ENCODE results near the gene SPRR3.

Gene SPRR3

DNA sequence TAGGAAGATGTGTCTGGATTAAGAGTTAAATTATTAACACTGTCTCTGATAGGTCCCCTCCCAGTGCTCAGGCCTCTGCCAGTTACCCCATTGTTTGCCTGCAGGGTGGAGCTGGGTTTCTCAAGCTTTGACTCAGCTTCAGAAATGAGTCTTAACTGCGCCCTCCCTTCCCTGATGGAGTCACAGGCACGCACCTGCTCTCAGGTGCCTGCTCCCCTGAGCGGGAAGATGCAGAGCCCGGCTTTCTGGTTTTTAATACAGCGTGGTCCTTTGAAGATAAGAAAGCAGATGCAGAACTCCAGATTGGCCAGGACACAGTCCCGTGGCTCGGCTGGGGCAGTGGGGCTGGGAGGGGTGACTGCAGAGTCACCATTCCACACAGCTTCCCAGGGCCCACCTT, 34.3 kb upstream of the SPRR3 start:
- H3K9me3 ChIP-seq (ENCODE audit: control insufficient read depth, insufficient read depth, low read length) = no peaks in the 10 kb centered on the region; the same call in 1 of the 2 replicates
- H3K9ac ChIP-seq (ENCODE audit: low read depth, low read length) = no peak overlapping the region
- H3K36me3 ChIP-seq (ENCODE audit: control insufficient read depth, insufficient read depth, low read length) = no peaks in the 10 kb centered on the region
- no peaks in the 10 kb centered on the region for H3K4me1 ChIP-seq (ENCODE audit: control insufficient read depth, insufficient read depth, low read length)
- no peak overlapping the region for H3K4me3 ChIP-seq (ENCODE audit: low read depth, low read length)
- no peak overlapping the region for H3K27ac ChIP-seq (ENCODE audit: low read depth, low read length)
- H3K27me3 ChIP-seq (ENCODE audit: control insufficient read depth, insufficient read depth, low read length) = no peaks in the 10 kb centered on the region

GRCh38 chr1:152968248-152968647, 33.3 kb upstream of the SPRR3 start:
- Histone ChIP-seq H3K9me3 (ENCODE audit: control insufficient read depth, insufficient read depth, low read length) (no peaks in the 10 kb centered on the region; the same call in 1 of the 2 replicates), H3K9ac (ENCODE audit: low read depth, low read length) (no peak overlapping the region), H3K4me3 (ENCODE audit: low read depth, low read length) (no peak overlapping the region), H3K27me3 (ENCODE audit: control insufficient read depth, insufficient read depth, low read length) (no peaks in the 10 kb centered on the region), H3K36me3 (ENCODE audit: control insufficient read depth, insufficient read depth, low read length) (no peaks in the 10 kb centered on the region), H3K4me1 (ENCODE audit: control insufficient read depth, insufficient read depth, low read length) (no peaks in the 10 kb centered on the region), H3K27ac (ENCODE audit: low read depth, low read length) (no peak overlapping the region)

DNA sequence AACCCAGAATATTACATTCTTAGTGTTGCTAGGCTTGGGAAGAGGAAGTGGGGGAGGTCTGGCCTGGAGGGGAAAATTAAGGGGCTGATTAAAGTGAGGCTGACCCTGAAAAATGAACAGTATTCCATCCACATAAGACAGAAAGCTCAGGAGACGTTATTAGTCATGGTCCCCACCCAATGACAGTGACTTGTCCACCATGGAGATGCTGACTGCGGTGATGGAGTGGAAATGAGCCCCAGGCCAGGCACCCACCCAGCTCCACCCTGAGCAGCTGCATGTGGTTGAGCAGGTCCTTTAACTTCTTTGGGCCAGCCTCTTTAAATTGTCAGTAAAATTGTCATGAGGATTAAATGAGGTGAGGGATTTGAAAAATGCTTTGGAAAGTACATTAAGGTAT, 32.5 kb upstream of the SPRR3 start:
- Histone ChIP-seq H3K9me3 (ENCODE audit: control insufficient read depth, insufficient read depth, low read length) (no peaks in the 10 kb centered on the region; the same call in 1 of the 2 replicates), H3K4me3 (ENCODE audit: low read depth, low read length) (no peak overlapping the region), H3K27ac (ENCODE audit: low read depth, low read length) (no peak overlapping the region), H3K36me3 (ENCODE audit: control insufficient read depth, insufficient read depth, low read length) (no peaks in the 10 kb centered on the region), H3K4me1 (ENCODE audit: control insufficient read depth, insufficient read depth, low read length) (no peaks in the 10 kb centered on the region), H3K9ac (ENCODE audit: low read depth, low read length) (no peak overlapping the region), H3K27me3 (ENCODE audit: control insufficient read depth, insufficient read depth, low read length) (no peaks in the 10 kb centered on the region)

- no peak within 1 kb of the TSS for H3K9ac ChIP-seq (ENCODE audit: low read depth, low read length)
- no peaks in the 10 kb centered on the region for H3K4me1 ChIP-seq (ENCODE audit: control insufficient read depth, insufficient read depth, low read length)
- H3K9me3 ChIP-seq (ENCODE audit: control insufficient read depth, insufficient read depth, low read length) = no peaks in the 10 kb centered on the region; the same call in 1 of the 2 replicates
- no peaks in the 10 kb centered on the region for H3K27me3 ChIP-seq (ENCODE audit: control insufficient read depth, insufficient read depth, low read length)
- no peaks in the 10 kb centered on the region for H3K36me3 ChIP-seq (ENCODE audit: control insufficient read depth, insufficient read depth, low read length)
- H3K4me3 ChIP-seq (ENCODE audit: low read depth, low read length) = no peak within 1 kb of the TSS
- no peak within 1 kb of the TSS for H3K27ac ChIP-seq (ENCODE audit: low read depth, low read length)
Measured at GRCh38 chr1:152970495-152970894, 31.1 kb upstream of the SPRR3 start, which contains the start of gene SPRR4. Gene SPRR4, plus strand, starts transcription at chr1:152970648. Its CDS starts 1,243 bp downstream, at chr1:152971891.

DNA sequence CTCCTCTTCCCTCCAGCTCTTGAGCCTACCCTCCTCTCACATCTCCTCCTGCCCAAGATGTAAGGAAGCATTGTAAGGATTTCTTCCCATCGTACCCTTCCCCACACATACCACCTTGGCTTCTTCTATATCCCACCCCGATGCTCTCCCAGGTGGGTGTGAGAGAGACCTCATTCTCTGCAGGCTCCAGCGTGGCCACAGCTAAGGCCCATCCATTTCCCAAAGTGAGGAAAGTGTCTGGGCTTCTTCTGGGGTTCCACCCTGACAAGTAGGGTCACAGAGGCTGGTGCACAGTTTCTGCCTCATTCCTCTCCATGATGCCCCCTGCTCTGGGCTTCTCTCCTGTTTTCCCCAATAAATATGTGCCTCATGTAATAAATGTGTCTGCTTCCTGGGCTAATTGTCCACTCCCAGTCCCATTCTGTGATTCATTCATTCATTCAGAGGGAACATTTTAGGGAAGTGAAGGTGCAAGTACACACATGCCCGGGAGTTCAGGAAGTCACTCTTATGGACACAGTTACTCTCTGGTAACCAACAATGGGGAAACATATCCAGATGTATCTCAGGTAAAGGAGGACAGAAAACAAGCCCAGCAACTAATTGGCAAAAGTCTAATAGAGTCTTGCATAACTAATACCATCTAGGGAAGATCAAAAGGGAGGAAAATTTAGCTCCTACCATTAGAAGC, 29.2 kb upstream of the SPRR3 start:
- Histone ChIP-seq H3K36me3 (ENCODE audit: control insufficient read depth, insufficient read depth, low read length) (no peaks in the 10 kb centered on the region), H3K9me3 (ENCODE audit: control insufficient read depth, insufficient read depth, low read length) (no peaks in the 10 kb centered on the region; the same call in 1 of the 2 replicates), H3K27ac (ENCODE audit: low read depth, low read length) (no peak overlapping the region), H3K4me1 (ENCODE audit: control insufficient read depth, insufficient read depth, low read length) (no peaks in the 10 kb centered on the region), H3K27me3 (ENCODE audit: control insufficient read depth, insufficient read depth, low read length) (no peaks in the 10 kb centered on the region; the same call in 1 of the 2 replicates), H3K9ac (ENCODE audit: low read depth, low read length) (no peak overlapping the region), H3K4me3 (ENCODE audit: low read depth, low read length) (no peak overlapping the region)

DNA sequence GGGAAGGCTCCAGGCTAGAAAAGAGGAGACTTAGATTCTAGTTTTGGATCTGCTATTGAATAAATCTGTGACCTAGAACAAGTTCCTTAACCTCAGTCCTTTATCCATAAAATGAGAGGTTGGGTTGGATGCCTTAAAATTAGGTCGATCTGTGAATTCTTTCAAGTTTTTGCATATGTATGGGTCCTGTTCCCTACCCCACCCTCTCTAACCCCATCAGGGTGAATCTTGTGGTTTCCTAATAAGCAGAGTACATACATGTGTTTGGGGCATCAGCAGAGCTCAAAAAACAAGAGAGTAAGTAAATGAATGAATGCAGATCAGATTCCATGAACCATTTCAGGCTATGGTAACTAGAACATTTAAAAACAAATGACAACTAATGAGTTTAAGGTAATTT, 24.9 kb upstream of the SPRR3 start:
- Histone ChIP-seq H3K9ac (ENCODE audit: low read depth, low read length) (no peak overlapping the region), H3K27ac (ENCODE audit: low read depth, low read length) (no peak overlapping the region), H3K36me3 (ENCODE audit: control insufficient read depth, insufficient read depth, low read length) (no peaks in the 10 kb centered on the region), H3K4me3 (ENCODE audit: low read depth, low read length) (no peak overlapping the region), H3K9me3 (ENCODE audit: control insufficient read depth, insufficient read depth, low read length) (no peaks in the 10 kb centered on the region; the same call in 1 of the 2 replicates), H3K27me3 (ENCODE audit: control insufficient read depth, insufficient read depth, low read length) (peaks cover 2% of the 10 kb centered on the region; the same call in 1 of the 2 replicates), H3K4me1 (ENCODE audit: control insufficient read depth, insufficient read depth, low read length) (no peaks in the 10 kb centered on the region)

- peaks cover 2% of the 10 kb centered on the region; the same call in 1 of the 2 replicates for H3K27me3 ChIP-seq (ENCODE audit: control insufficient read depth, insufficient read depth, low read length)
- H3K4me1 ChIP-seq (ENCODE audit: control insufficient read depth, insufficient read depth, low read length) = no peaks in the 10 kb centered on the region
- no peaks in the 10 kb centered on the region for H3K36me3 ChIP-seq (ENCODE audit: control insufficient read depth, insufficient read depth, low read length)
- H3K27ac ChIP-seq (ENCODE audit: low read depth, low read length) = no peak overlapping the region
- no peak overlapping the region for H3K4me3 ChIP-seq (ENCODE audit: low read depth, low read length)
- no peaks in the 10 kb centered on the region; the same call in 1 of the 2 replicates for H3K9me3 ChIP-seq (ENCODE audit: control insufficient read depth, insufficient read depth, low read length)
- H3K9ac ChIP-seq (ENCODE audit: low read depth, low read length) = no peak overlapping the region
Measured at GRCh38 chr1:152977614-152978013, 23.9 kb upstream of the SPRR3 start.

DNA sequence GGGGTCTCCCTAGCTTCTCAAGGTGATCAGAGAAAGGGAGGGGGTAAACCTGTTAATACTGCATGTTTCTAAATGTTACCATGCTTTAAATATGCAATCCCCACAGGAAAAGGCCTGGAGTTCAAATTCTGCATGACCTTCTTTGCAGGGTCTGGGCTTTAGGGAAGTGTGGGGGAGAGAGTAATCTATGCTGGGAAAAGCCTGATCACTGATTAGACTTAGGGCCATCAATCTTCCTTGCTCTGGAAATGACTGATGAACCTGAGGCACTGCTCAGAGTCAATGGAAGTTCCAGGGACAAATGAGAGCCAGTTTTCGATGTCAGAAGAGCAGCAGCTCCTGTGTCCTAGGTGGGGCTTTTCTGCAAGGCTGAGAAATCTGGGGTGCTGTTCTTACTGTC, 20.9 kb upstream of the SPRR3 start:
- no peaks in the 10 kb centered on the region for H3K4me1 ChIP-seq (ENCODE audit: control insufficient read depth, insufficient read depth, low read length)
- H3K27me3 ChIP-seq (ENCODE audit: control insufficient read depth, insufficient read depth, low read length) = peaks cover 2% of the 10 kb centered on the region; the same call in 1 of the 2 replicates
- H3K9me3 ChIP-seq (ENCODE audit: control insufficient read depth, insufficient read depth, low read length) = no peaks in the 10 kb centered on the region; the same call in 1 of the 2 replicates
- H3K36me3 ChIP-seq (ENCODE audit: control insufficient read depth, insufficient read depth, low read length) = no peaks in the 10 kb centered on the region
- no peak overlapping the region for H3K27ac ChIP-seq (ENCODE audit: low read depth, low read length)
- no peak overlapping the region for H3K4me3 ChIP-seq (ENCODE audit: low read depth, low read length)
- H3K9ac ChIP-seq (ENCODE audit: low read depth, low read length) = no peak overlapping the region

DNA sequence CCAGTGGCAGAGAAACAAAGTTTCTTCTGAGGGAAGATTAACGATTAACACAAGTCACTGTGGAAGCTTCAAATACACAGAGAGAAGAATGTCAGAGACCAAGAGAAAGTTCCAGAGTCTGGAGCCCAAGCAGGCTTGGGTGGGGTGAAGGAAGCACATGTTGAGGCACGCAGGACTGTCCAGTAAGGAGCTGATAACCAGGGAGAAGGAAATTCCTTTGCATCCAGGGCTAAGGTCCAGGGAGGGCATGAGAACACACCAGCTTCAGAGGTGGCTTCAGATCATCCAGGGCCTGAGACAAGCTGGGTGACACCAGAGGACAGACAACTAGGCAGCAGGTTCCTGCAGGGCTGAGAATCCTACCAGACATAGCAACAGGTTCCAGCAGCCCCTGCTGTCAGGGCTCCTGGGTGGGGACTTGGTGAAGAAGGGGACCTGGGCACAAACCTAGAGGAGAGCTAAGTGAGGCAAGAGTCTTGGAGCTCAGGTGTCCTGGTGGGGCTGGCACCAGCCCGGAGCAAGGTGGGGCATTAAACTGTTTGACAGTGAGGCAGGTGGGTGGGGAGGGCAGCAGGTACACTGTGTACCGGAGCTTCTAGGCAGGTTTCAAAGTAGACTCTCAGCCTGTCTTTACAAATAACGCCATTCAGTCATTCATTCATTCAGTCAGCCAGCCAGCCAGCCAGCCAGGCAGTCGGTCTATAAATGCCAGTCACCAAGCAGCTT, 20.2 kb upstream of the SPRR3 start:
- peaks cover 2% of the 10 kb centered on the region; the same call in 1 of the 2 replicates for H3K27me3 ChIP-seq (ENCODE audit: control insufficient read depth, insufficient read depth, low read length)

GRCh38 chr1:152982076-152982475, 19.5 kb upstream of the SPRR3 start:
- Histone ChIP-seq H3K9me3 (ENCODE audit: control insufficient read depth, insufficient read depth, low read length) (no peaks in the 10 kb centered on the region; the same call in 1 of the 2 replicates), H3K4me3 (ENCODE audit: low read depth, low read length) (no peak overlapping the region), H3K27me3 (ENCODE audit: control insufficient read depth, insufficient read depth, low read length) (peaks cover 2% of the 10 kb centered on the region; the same call in 1 of the 2 replicates), H3K27ac (ENCODE audit: low read depth, low read length) (no peak overlapping the region), H3K4me1 (ENCODE audit: control insufficient read depth, insufficient read depth, low read length) (no peaks in the 10 kb centered on the region), H3K9ac (ENCODE audit: low read depth, low read length) (no peak overlapping the region), H3K36me3 (ENCODE audit: control insufficient read depth, insufficient read depth, low read length) (no peaks in the 10 kb centered on the region)

More for the DNA sequence above, 20.2 kb upstream of the SPRR3 start:
- no peaks in the 10 kb centered on the region for H3K4me1 ChIP-seq (ENCODE audit: control insufficient read depth, insufficient read depth, low read length)
- H3K36me3 ChIP-seq (ENCODE audit: control insufficient read depth, insufficient read depth, low read length) = no peaks in the 10 kb centered on the region
- no peak overlapping the region for H3K4me3 ChIP-seq (ENCODE audit: low read depth, low read length)
- H3K27ac ChIP-seq (ENCODE audit: low read depth, low read length) = no peak overlapping the region
- H3K9me3 ChIP-seq (ENCODE audit: control insufficient read depth, insufficient read depth, low read length) = no peaks in the 10 kb centered on the region; the same call in 1 of the 2 replicates
- H3K9ac ChIP-seq (ENCODE audit: low read depth, low read length) = no peak overlapping the region

GRCh38 chr1:152983234-152983633, 18.3 kb upstream of the SPRR3 start:
- H3K27ac ChIP-seq (ENCODE audit: low read depth, low read length) = no peak overlapping the region
- no peaks in the 10 kb centered on the region for H3K36me3 ChIP-seq (ENCODE audit: control insufficient read depth, insufficient read depth, low read length)
- H3K27me3 ChIP-seq (ENCODE audit: control insufficient read depth, insufficient read depth, low read length) = no peaks in the 10 kb centered on the region
- H3K9me3 ChIP-seq (ENCODE audit: control insufficient read depth, insufficient read depth, low read length) = no peaks in the 10 kb centered on the region; the same call in 1 of the 2 replicates
- H3K9ac ChIP-seq (ENCODE audit: low read depth, low read length) = no peak overlapping the region
- H3K4me3 ChIP-seq (ENCODE audit: low read depth, low read length) = no peak overlapping the region
- H3K4me1 ChIP-seq (ENCODE audit: control insufficient read depth, insufficient read depth, low read length) = no peaks in the 10 kb centered on the region
